Endodermal cell (in vitro differentiated cells): ENCODE data around the gene OLFML3. TPM values are rescaled to one million over a fixed set of nuclear protein-coding genes. Genes with fewer than 3 reads are reported as not detected.

Experiments used
- DNase-seq: peaks from one replicate; pipeline ENCODE4 v3.0.0-alpha.2; 2017
- H3K27ac ChIP-seq: 2 replicates; pipeline ENCODE4 v1.5.1; 2013; ENCODE audit warnings: mild to moderate bottlenecking, low read depth, low read length, moderate library complexity
- H3K27me3 ChIP-seq: 2 replicates; pipeline ENCODE4 v1.6.1; 2013; ENCODE audit warnings: mild to moderate bottlenecking, low read length, moderate library complexity; ENCODE audit not compliant: insufficient read depth, control insufficient read depth, poor library complexity, severe bottlenecking
- H3K36me3 ChIP-seq: 2 replicates; pipeline ENCODE4 v1.7.0; 2013; ENCODE audit warnings: mild to moderate bottlenecking, low read length, moderate library complexity; ENCODE audit not compliant: control insufficient read depth, insufficient read depth
- H3K4me1 ChIP-seq: one replicate; pipeline ENCODE4 v1.7.0; 2013; ENCODE audit warnings: low read length; ENCODE audit not compliant: control insufficient read depth, insufficient read depth
- H3K4me3 ChIP-seq: 2 replicates; pipeline ENCODE4 v1.5.1; 2013; ENCODE audit warnings: mild to moderate bottlenecking, low read length, moderate library complexity
- H3K9ac ChIP-seq: 2 replicates; pipeline ENCODE4 v1.6.1; 2013; ENCODE audit warnings: mild to moderate bottlenecking, low read length, moderate library complexity; ENCODE audit not compliant: poor library complexity, severe bottlenecking; ENCODE audit errors: extremely low read depth
- H3K9me3 ChIP-seq: 2 replicates; pipeline ENCODE4 v1.6.1; 2013; ENCODE audit warnings: mild to moderate bottlenecking, low read length, moderate library complexity; ENCODE audit not compliant: control insufficient read depth
- H3K27ac Mint-ChIP-seq: 2 replicates; pipeline ENCODE4 v1.8.0; 2020; ENCODE audit warnings: mixed read lengths
- H3K27me3 Mint-ChIP-seq: 2 replicates; pipeline ENCODE4 v1.8.0; 2021; ENCODE audit warnings: mild to moderate bottlenecking, mixed read lengths; ENCODE audit not compliant: insufficient read depth
- H3K36me3 Mint-ChIP-seq: 2 replicates; pipeline ENCODE4 v1.8.0; 2020; ENCODE audit warnings: low read depth, mixed read lengths
- H3K4me1 Mint-ChIP-seq: 2 replicates; pipeline ENCODE4 v1.8.0; 2020; ENCODE audit warnings: mixed read lengths
- H3K4me3 Mint-ChIP-seq: 2 replicates; pipeline ENCODE4 v1.8.0; 2020; ENCODE audit warnings: mild to moderate bottlenecking, moderate library complexity, mixed read lengths
- H3K9me3 Mint-ChIP-seq: 2 replicates; pipeline ENCODE4 v1.8.0; 2020; ENCODE audit warnings: mild to moderate bottlenecking, mixed read lengths
- CTCF ChIP-seq: fragments of 200-600 bp; sonication (generic); conservative IDR thresholded peaks from 2 replicates; pipeline ENCODE4 v1.5.0; 2021; ENCODE audit warnings: antibody characterized with exemption, mild to moderate bottlenecking
- WGBS, 2 experiments: methylation state at CpG; one replicate each; pipeline versions ENCODE4 v1.1.5 to v1.1.7; 2013; ENCODE audit warnings: missing lambda C conversion rate in 2 of 2, mixed read lengths in 1 of 2; ENCODE audit not compliant: insufficient coverage in 1 of 2, insufficient read length in 1 of 2; 5-methylcytosine and 5-hydroxymethylcytosine counted together
- total RNA-seq, 2 donors: library from RNA; stranded (reverse); fragmentation: NEBNext Ultra II Directional in 1 of 2; extraction: Animal tissue kit (Norgen Biotek cat#: 25700) in 1 of 2; gene quantifications; 2 replicates in 1 of 2; 3 replicates in 1 of 2; pipeline ENCODE4 v1.2.1, GENCODE V29; 2021

OLFML3 gene
- total RNA-seq, 2 donors from 2014 or later = 4.3 to 14.8 TPM

- Histone ChIP-seq H3K27me3 (peaks cover 24% of the 10 kb centered on the region), H3K4me1 (no peaks in the 10 kb centered on the region), H3K36me3 (no peaks in the 10 kb centered on the region), H3K9ac (no peak overlapping the region), H3K9me3 (peaks cover 35% of the 10 kb centered on the region), H3K27ac (no peak overlapping the region), H3K4me3 (no peak overlapping the region)
- Mint-ChIP-seq H3K9me3 (peaks cover 36% of the 10 kb centered on the region), H3K27ac (no peak overlapping the region), H3K4me1 (peaks cover 23% of the 10 kb centered on the region), H3K36me3 (peaks cover 19% of the 10 kb centered on the region), H3K27me3 (peaks cover 76% of the 10 kb centered on the region), H3K4me3 (no peak overlapping the region)
- no peak for DNase-seq
- WGBS, 2 experiments = 49 to 65% methylated on average over 3 to 4 of the region's 4 CpGs
- no peak for TF ChIP-seq CTCF
These were observed 5.4 kb downstream of the OLFML3 start for GRCh38 chr1:113984710-113985109.

- H3K4me1 ChIP-seq = no peaks in the 10 kb centered on the region
- Mint-ChIP-seq H3K4me3 (no peak overlapping the region), H3K36me3 (peaks cover 5% of the 10 kb centered on the region), H3K4me1 (peaks cover 10% of the 10 kb centered on the region), H3K27me3 (peaks cover 76% of the 10 kb centered on the region), H3K9me3 (peaks cover 36% of the 10 kb centered on the region), H3K27ac (no peak overlapping the region)
- H3K9me3 ChIP-seq = peaks cover 35% of the 10 kb centered on the region
- no peak overlapping the region for H3K4me3 ChIP-seq
- no peak overlapping the region for H3K9ac ChIP-seq
- WGBS, 2 experiments = 78 to 83% methylated on average over 6 of the region's 6 CpGs
- peaks cover 25% of the 10 kb centered on the region for H3K27me3 ChIP-seq
- DNase-seq = no peak
- TF ChIP-seq CTCF = no peak
- H3K27ac ChIP-seq = no peak overlapping the region
- H3K36me3 ChIP-seq = no peaks in the 10 kb centered on the region
These were observed 7.5 kb downstream of the OLFML3 start for GRCh38 chr1:113986802-113987201.

GRCh38 chr1:113987259-113987658 is 8.0 kb downstream of the OLFML3 start:
- no peak overlapping the region for H3K27ac ChIP-seq
- Mint-ChIP-seq H3K36me3 (peaks cover 5% of the 10 kb centered on the region), H3K4me1 (peaks cover 5% of the 10 kb centered on the region)

More at GRCh38 chr1:113987259-113987658, 8.0 kb downstream of the OLFML3 start:
- Mint-ChIP-seq H3K4me3 (no peak overlapping the region), H3K27me3 (peaks cover 72% of the 10 kb centered on the region), H3K9me3 (peaks cover 36% of the 10 kb centered on the region), H3K27ac (no peak overlapping the region)
- no peaks in the 10 kb centered on the region for H3K4me1 ChIP-seq
- no peak overlapping the region for H3K9ac ChIP-seq
- H3K4me3 ChIP-seq = no peak overlapping the region
- no peak for TF ChIP-seq CTCF
- H3K36me3 ChIP-seq = no peaks in the 10 kb centered on the region
- H3K27me3 ChIP-seq = peaks cover 25% of the 10 kb centered on the region
- H3K9me3 ChIP-seq = peaks cover 35% of the 10 kb centered on the region
- DNase-seq = no peak
- WGBS, 2 experiments = 92% methylated on average over 4 to 5 of the region's 5 CpGs
